Cardiac septum (tissue), 1 donor: Measurements from ENCODE around the gene MYH13. TPM values are rescaled to one million over a fixed set of nuclear protein-coding genes. Genes with fewer than 3 reads are reported as not detected.

Experiments used
- DNase-seq: peaks from one replicate; pipeline ENCODE4 v3.0.0-alpha.2; 2020; ENCODE audit warnings: low spot score
- intact Hi-C: fragments of 100-400 bp; cut with DNase I; formaldehyde crosslinking; loops from one replicate; pipeline ENCODE4 v1.14.0; 2022
- long read RNA-seq: library from polyadenylated mRNA; unstranded; transcript quantifications from one replicate; pipeline ENCODE4 v2.0.0, GENCODE V29; 2021
- total RNA-seq: library from RNA; stranded (reverse); fragmentation: NEBNext Ultra II Directional; extraction: Animal tissue kit (Norgen Biotek cat#: 25700); gene quantifications from one replicate; pipeline ENCODE4 v1.2.1, GENCODE V29; 2021
- donor health status: DM: no; HTN: no; CAD: no.

MYH13 gene
- total RNA-seq: not detected
- long read RNA-seq, partial matches to known transcripts: 0 of 4 reads
- long read RNA-seq, other reads (novel, unspliced or antisense): 4 of 4 reads

GRCh38 chr17:10372906-10373305, at the start of gene MYH13:
Gene MYH13 (minus strand): TSS chr17:10373006. CDS start chr17:10364530, 8,476 bp downstream.
- intact Hi-C loops: no loop called here
- no peak for DNase-seq

GRCh38 chr17:10421900-10422542, 49.2 kb upstream of the MYH13 start, which contains the start of gene MYH8:
Gene MYH8 (minus strand): TSS chr17:10421950. CDS start chr17:10420227, 1,723 bp downstream.
- DNase-seq: no peak
- intact Hi-C loops: no loop called here

- no peak for DNase-seq
- intact Hi-C loops: no loop called here
These were observed 48.4 kb upstream of the MYH13 start for GRCh38 chr17:10421211-10421610.

GRCh38 chr17:10420811-10421210, 48.0 kb upstream of the MYH13 start:
- DNase-seq: no peak
- intact Hi-C loops: no loop called here

GRCh38 chr17:10417431-10417830, 44.6 kb upstream of the MYH13 start:
- intact Hi-C loops: no loop called here
- no peak for DNase-seq

- intact Hi-C loops: no loop called here
- DNase-seq: no peak
These were observed 42.4 kb upstream of the MYH13 start for GRCh38 chr17:10415161-10415560.

- intact Hi-C loops: no loop called here
These were observed 30.8 kb upstream of the MYH13 start for GRCh38 chr17:10403589-10403988.

GRCh38 chr17:10398352-10398751, 25.5 kb upstream of the MYH13 start:
- intact Hi-C loops: no loop called here
- no peak for DNase-seq

More at GRCh38 chr17:10403589-10403988, 30.8 kb upstream of the MYH13 start:
- DNase-seq: no peak

- intact Hi-C loops: no loop called here
- DNase-seq: no peak
These were observed 23.8 kb upstream of the MYH13 start for GRCh38 chr17:10396524-10397163.

GRCh38 chr17:10394201-10394887, 21.5 kb upstream of the MYH13 start:
- DNase-seq: no peak
- intact Hi-C loops: no loop called here

GRCh38 chr17:10392880-10393279, 20.1 kb upstream of the MYH13 start:
- intact Hi-C loops: no loop called here
- no peak for DNase-seq

- intact Hi-C loops: no loop called here
- no peak for DNase-seq
These were observed 13.1 kb upstream of the MYH13 start for GRCh38 chr17:10385871-10386270.

GRCh38 chr17:10384175-10384574, 11.4 kb upstream of the MYH13 start:
- intact Hi-C loops: no loop called here

GRCh38 chr17:10380631-10381408, 8.0 kb upstream of the MYH13 start:
- DNase-seq: no peak
- intact Hi-C loops: no loop called here

More at GRCh38 chr17:10384175-10384574, 11.4 kb upstream of the MYH13 start:
- DNase-seq: no peak

- intact Hi-C loops: no loop called here
- no peak for DNase-seq
These were observed 2.7 kb downstream of the MYH13 start for GRCh38 chr17:10370016-10370608.

GRCh38 chr17:10369239-10369638, 3.6 kb downstream of the MYH13 start:
- DNase-seq: no peak
- intact Hi-C loops: no loop called here

GRCh38 chr17:10368561-10368960, 4.2 kb downstream of the MYH13 start:
- intact Hi-C loops: no loop called here
- no peak for DNase-seq

GRCh38 chr17:10360578-10360977, 12.2 kb downstream of the MYH13 start:
- no peak for DNase-seq
- intact Hi-C loops: no loop called here

GRCh38 chr17:10357768-10358167, 15.0 kb downstream of the MYH13 start:
- intact Hi-C loops: no loop called here
- DNase-seq: no peak
